C4-2B (cell line): ENCODE measurements around the gene HAPLN2.
"Not testable (repeated sequence)": the region's sequence is repeated elsewhere in the genome, so short reads cannot be mapped to it uniquely, and the experiment has no call there.

Experiments
- H3K27ac ChIP-seq: fragments of 450-650 bp; 2 replicates; pipeline ENCODE4 v1.5.1; 2017
- ZFX ChIP-seq: fragments of 450-650 bp; IDR thresholded peaks from 2 replicates; pipeline ENCODE4 v1.6.1; 2017
- TF ChIP-seq, protein P1 (sequence below): fragments of 450-650 bp; conservative IDR thresholded peaks from 2 replicates; pipeline ENCODE4 v1.5.1; 2017; ENCODE audit warnings: mild to moderate bottlenecking

The HAPLN2 gene

DNA sequence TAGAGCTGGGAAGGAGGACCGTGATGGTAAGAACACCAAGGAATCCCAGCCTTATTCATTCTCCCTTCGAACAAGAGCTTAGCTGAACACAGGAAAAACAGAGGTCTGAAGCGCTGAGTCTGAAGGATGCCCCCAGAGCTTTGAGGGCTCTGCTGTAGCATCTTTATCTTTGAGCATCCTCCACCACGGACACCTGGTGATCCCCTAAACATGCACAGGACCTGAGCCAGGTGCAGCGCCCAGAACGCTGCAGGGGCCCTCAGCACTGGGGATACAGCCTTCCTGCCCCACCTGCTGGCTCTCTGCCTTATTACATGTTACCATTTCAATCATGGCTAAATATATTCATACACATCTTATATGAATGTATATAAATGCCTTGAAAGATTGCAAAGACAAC is 10.2 kb upstream of the HAPLN2 start:
- no peak overlapping the region for H3K27ac ChIP-seq
- TF ChIP-seq ZFX = no peak
- TF ChIP-seq, protein P1, sequence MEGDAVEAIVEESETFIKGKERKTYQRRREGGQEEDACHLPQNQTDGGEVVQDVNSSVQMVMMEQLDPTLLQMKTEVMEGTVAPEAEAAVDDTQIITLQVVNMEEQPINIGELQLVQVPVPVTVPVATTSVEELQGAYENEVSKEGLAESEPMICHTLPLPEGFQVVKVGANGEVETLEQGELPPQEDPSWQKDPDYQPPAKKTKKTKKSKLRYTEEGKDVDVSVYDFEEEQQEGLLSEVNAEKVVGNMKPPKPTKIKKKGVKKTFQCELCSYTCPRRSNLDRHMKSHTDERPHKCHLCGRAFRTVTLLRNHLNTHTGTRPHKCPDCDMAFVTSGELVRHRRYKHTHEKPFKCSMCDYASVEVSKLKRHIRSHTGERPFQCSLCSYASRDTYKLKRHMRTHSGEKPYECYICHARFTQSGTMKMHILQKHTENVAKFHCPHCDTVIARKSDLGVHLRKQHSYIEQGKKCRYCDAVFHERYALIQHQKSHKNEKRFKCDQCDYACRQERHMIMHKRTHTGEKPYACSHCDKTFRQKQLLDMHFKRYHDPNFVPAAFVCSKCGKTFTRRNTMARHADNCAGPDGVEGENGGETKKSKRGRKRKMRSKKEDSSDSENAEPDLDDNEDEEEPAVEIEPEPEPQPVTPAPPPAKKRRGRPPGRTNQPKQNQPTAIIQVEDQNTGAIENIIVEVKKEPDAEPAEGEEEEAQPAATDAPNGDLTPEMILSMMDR = no peak; the same call in none of the 2 replicates

DNA sequence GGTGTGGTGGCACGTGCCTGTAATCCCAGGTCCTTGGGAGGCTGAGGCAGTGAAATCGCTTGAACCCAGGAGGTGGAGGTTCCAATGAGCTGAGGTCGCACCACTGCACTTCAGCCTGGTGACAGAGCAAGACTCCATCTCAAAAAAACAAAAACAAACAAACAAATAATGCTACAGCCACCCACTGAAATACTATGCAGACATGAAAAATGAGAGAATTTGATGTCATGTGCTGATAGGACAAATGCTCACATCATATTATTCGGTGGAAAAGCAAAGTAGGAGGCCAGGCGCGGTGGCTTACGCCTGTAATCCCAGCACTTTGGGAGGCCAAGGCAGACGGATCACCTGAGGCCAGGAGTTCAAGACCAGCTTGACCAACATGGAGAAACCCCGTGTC is 9.1 kb upstream of the HAPLN2 start:
- not testable (repeated sequence) for H3K27ac ChIP-seq

DNA sequence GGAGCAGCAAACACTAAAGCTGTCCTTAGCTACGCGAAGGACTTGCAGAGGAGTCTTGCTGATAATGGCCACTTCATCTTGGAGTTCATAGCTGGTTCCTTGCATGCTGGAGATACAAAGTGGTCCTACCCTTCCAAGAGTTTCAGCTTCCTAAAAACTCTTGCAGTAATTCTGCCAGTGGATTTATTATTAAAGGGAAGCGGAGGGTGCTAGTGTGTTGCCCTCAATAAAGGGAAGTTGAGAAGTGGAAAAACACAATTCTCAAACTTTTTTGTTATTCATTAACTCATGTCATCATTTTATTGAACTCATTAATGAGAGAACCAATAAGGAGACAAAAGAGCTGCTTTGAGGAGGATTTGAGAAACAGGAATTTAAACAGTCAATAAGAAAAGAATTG is 6.5 kb upstream of the HAPLN2 start:
- no peak overlapping the region for H3K27ac ChIP-seq
- TF ChIP-seq, protein P1 = no peak
- no peak for TF ChIP-seq ZFX

DNA sequence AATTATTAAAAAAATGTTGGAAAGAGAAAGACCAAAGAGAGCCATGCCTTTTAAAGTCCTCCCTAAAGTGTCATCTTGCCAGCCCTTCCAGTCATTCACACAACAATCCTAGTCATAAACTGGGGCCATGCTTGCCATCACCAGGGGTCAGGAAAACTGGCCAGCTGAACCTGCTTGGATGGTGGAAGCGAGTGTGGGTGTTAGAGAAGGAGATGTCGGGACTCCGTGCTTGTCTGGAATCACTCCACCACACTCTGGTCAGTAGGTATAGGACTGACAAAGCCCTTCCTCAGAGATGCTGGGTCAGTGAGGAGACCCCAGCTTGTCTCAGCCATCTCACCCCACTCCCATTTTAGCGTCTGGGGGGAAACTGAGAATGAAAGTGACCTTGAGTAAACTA is 3.3 kb upstream of the HAPLN2 start:
- peak overlapping the region; percentile 76 for H3K27ac ChIP-seq

GRCh38 chr1:156616463-156616862 is 2.8 kb upstream of the HAPLN2 start:
- peak overlapping the region; percentile 76 for H3K27ac ChIP-seq
- TF ChIP-seq, protein P1 = peak; percentile 11; the same call in 1 of the 2 replicates
- no peak for TF ChIP-seq ZFX

More for the DNA sequence above, 3.3 kb upstream of the HAPLN2 start:
- no peak for TF ChIP-seq ZFX
- TF ChIP-seq, protein P1 = no peak

GRCh38 chr1:156619582-156619955 is 354 bp downstream of the HAPLN2 start:
- H3K27ac ChIP-seq = no peak overlapping the region
- TF ChIP-seq ZFX = no peak
- TF ChIP-seq, protein P1 = peak; percentile 40

DNA sequence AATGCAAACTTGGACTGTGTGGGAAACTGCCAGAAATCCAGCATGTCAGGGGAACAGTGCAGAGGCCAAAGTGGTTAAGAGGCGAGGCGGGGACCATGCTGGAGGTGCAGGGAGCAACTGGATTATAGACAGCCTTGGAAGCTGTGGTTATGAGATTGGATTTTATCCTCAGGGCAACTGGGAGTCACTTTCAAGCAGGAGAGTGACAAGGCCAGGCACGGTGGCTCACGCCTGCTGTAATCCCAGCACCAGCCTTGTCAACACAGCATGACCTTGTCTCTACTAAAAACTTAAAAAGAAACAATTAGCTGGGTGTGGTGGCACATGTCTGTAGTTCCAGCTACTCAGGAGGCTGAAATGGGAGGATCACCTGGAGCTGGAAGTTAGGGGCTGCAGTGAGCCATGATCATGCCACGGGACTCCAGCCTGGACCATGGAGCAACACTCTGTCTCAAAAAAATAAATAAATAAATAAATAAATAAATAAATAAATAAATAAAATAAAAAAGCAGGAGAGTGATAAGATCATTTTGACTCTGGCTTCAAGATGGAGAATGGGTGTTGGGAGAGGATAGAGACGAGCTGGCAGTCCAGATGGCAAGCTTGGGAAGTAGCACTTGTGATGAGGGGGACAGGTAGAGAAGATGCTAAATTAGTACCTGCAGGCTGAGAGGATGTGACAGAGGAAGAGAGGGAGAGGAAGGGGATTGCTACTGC is 3.5 kb downstream of the HAPLN2 start:
- H3K27ac ChIP-seq = no peak overlapping the region
- no peak for TF ChIP-seq ZFX
- TF ChIP-seq, protein P1 = no peak
